Stomach (tissue), 4 donors: Measurements from ENCODE around the gene CCDC195.

Experiments
- POLR2A ChIP-seq, 4 donors: fragments of 450-650 bp; IDR thresholded peaks; one replicate each; pipeline ENCODE4 v1.6.1; 2016; ENCODE audit warnings: antibody characterized with exemption in 4 of 4, control low read depth in 2 of 4, mild to moderate bottlenecking in 1 of 4, moderate library complexity in 1 of 4
- TF ChIP-seq, protein P1 (sequence below), 7 experiments: fragments of 450-650 bp in 4 of 7; fragments of 200-600 bp in 3 of 7; sonication (generic) in 3 of 7; IDR thresholded peaks; one replicate each; pipeline ENCODE4 v1.5.1; 2016 to 2019; ENCODE audit warnings: antibody characterized with exemption in 7 of 7, control low read depth in 2 of 7, mild to moderate bottlenecking in 1 of 7

GRCh38 chr2:224671731-224672130, 44.4 kb downstream of the CCDC195 start:
- TF ChIP-seq, protein P1, sequence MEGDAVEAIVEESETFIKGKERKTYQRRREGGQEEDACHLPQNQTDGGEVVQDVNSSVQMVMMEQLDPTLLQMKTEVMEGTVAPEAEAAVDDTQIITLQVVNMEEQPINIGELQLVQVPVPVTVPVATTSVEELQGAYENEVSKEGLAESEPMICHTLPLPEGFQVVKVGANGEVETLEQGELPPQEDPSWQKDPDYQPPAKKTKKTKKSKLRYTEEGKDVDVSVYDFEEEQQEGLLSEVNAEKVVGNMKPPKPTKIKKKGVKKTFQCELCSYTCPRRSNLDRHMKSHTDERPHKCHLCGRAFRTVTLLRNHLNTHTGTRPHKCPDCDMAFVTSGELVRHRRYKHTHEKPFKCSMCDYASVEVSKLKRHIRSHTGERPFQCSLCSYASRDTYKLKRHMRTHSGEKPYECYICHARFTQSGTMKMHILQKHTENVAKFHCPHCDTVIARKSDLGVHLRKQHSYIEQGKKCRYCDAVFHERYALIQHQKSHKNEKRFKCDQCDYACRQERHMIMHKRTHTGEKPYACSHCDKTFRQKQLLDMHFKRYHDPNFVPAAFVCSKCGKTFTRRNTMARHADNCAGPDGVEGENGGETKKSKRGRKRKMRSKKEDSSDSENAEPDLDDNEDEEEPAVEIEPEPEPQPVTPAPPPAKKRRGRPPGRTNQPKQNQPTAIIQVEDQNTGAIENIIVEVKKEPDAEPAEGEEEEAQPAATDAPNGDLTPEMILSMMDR (IDR thresholded peaks at IDR 0.05): no peak
- TF ChIP-seq POLR2A (IDR thresholded peaks at IDR 0.05): no peak
